Glutamatergic neuron (in vitro differentiated cells): ENCODE measurements around the gene PITX3. TPM values are rescaled to one million over a fixed set of nuclear protein-coding genes. Genes with fewer than 3 reads are reported as not detected.
A peak's percentile ranks its signal among the peaks of the same experiment; 100 is the strongest.

Experiments used
- DNase-seq: peaks from one replicate; pipeline ENCODE4 v3.0.0; 2022
- H3K27ac Mint-ChIP-seq: one replicate; pipeline ENCODE4 v1.8.0; 2020; ENCODE audit warnings: mild to moderate bottlenecking, mixed read lengths, inconsistent platforms; ENCODE audit not compliant: unreplicated experiment
- H3K27me3 Mint-ChIP-seq: one replicate; pipeline ENCODE4 v1.8.0; 2020; ENCODE audit warnings: mild to moderate bottlenecking, moderate library complexity, mixed read lengths, inconsistent platforms; ENCODE audit not compliant: unreplicated experiment
- H3K36me3 Mint-ChIP-seq: one replicate; pipeline ENCODE4 v1.8.0; 2020; ENCODE audit warnings: mild to moderate bottlenecking, mixed read lengths, inconsistent platforms; ENCODE audit not compliant: unreplicated experiment
- H3K4me1 Mint-ChIP-seq: one replicate; pipeline ENCODE4 v1.8.0; 2020; ENCODE audit warnings: mild to moderate bottlenecking, low read depth, mixed read lengths, inconsistent platforms; ENCODE audit not compliant: unreplicated experiment
- H3K4me3 Mint-ChIP-seq: one replicate; pipeline ENCODE4 v1.8.0; 2020; ENCODE audit warnings: mild to moderate bottlenecking, mixed read lengths, inconsistent platforms; ENCODE audit not compliant: unreplicated experiment
- H3K9me3 Mint-ChIP-seq: one replicate; pipeline ENCODE4 v1.8.0; 2020; ENCODE audit warnings: mild to moderate bottlenecking, moderate library complexity, mixed read lengths, inconsistent platforms; ENCODE audit not compliant: unreplicated experiment
- CTCF ChIP-seq: fragments of 200-600 bp; sonication (generic); IDR thresholded peaks from one replicate; pipeline ENCODE4 v1.5.0; 2021; ENCODE audit not compliant: partially characterized antibody, unreplicated experiment
- total RNA-seq: library from RNA; stranded (reverse); fragmentation: NEBNext Ultra II Directional; extraction: Animal tissue kit (Norgen Biotek cat#: 25700); gene quantifications from one replicate; pipeline ENCODE4 v1.2.1, GENCODE V29; 2021; ENCODE audit not compliant: unreplicated experiment

Gene PITX3
- total RNA-seq, 1 donor from 2014 or later: not detected

DNA sequence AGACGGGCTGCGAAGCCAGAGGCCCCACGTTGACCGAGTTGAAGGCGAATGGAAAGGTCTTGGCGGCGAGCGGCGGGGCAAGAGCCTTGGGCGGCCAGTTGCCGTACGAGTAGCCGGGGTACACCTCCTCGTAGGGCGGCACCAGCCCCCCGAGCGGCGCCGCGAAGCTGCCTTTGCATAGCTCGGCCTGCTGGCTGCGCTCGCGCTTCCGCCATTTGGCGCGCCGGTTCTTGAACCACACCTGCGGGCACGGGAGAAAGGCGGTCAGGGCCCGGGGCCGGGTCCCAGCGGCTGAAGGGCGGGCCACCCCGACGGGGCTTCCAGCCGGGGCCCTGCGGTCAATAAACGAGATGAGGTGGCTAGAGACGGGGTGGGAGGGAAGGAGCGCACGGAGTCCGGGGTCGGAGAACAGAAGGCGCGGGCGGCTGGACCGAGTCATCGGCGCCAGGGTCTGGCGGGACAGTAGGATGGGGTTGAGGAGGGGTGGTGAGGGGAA, 10.4 kb downstream of the PITX3 start:
- peaks cover 3% of the 10 kb centered on the region for H3K9me3 Mint-ChIP-seq
- no peak for TF ChIP-seq CTCF
- no peak overlapping the region for H3K27ac Mint-ChIP-seq
- H3K4me1 Mint-ChIP-seq: peaks cover 5% of the 10 kb centered on the region
- H3K4me3 Mint-ChIP-seq: peak overlapping the region; percentile 52
- DNase-seq: peak; percentile 61
- peaks cover 25% of the 10 kb centered on the region for H3K27me3 Mint-ChIP-seq
- peaks cover 6% of the 10 kb centered on the region for H3K36me3 Mint-ChIP-seq

DNA sequence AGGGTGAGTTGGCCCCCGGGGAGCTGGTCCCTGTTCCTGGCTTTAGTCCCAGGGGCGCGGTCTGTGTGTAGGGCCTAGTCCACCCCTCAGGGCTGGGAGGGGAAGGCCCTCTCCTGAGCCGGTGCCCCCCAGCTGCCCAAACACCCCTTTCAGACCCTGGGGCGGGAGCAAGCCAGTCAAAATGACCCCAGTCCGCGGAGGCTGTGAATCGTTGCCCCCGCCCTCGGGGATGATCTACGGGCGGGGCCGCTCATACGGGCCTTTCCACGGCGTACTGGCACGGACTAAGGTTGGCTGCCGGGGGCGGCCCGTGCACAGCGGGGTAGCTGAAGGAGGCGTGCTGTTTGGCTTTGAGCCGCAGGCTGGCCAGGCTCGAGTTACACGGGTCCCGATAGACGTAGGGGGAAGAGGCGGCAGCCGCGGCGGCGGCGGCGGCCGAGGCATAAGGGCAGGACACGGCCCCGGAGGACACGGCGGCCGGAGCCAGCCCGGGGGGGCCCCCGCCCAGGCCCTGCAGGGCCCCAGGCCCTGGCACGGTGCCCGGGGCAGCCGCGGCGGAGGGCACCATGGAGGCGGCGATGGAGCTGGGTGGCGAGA, 10.9 kb downstream of the PITX3 start:
- Mint-ChIP-seq H3K36me3 (peaks cover 1% of the 10 kb centered on the region), H3K27me3 (peaks cover 23% of the 10 kb centered on the region), H3K9me3 (peaks cover 3% of the 10 kb centered on the region), H3K4me1 (peaks cover 5% of the 10 kb centered on the region), H3K27ac (no peak overlapping the region), H3K4me3 (peak overlapping the region; percentile 74)
- no peak for TF ChIP-seq CTCF
- peak; percentile 71 for DNase-seq

GRCh38 chr10:102229810-102230263, 11.5 kb downstream of the PITX3 start:
- H3K9me3 Mint-ChIP-seq: peaks cover 3% of the 10 kb centered on the region

DNA sequence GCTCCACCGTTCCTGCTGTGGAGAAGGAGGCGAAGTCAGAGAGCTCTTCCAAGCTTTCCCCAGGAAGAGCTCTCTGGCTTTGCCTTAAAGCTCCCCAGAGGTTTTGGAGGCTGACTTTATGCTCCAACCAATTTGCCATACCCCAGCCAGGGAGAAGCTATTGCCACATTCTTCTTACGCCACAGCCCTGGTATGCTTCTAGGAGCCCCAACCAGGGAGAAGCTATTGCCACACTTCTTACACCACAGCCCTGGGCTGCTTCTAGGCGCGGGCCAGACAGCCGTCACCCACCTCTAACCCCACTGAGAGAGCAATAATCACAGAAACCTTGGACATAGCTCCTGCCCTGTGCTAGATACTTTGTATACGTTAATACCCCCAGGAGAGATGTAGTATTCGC, 14.3 kb downstream of the PITX3 start:
- peaks cover 4% of the 10 kb centered on the region for H3K9me3 Mint-ChIP-seq
- no peak overlapping the region for H3K27ac Mint-ChIP-seq
- no peaks in the 10 kb centered on the region for H3K36me3 Mint-ChIP-seq
- H3K4me1 Mint-ChIP-seq: no peaks in the 10 kb centered on the region
- H3K27me3 Mint-ChIP-seq: peaks cover 28% of the 10 kb centered on the region
- DNase-seq: no peak
- TF ChIP-seq CTCF: no peak
- H3K4me3 Mint-ChIP-seq: peak overlapping the region; percentile 25

More at GRCh38 chr10:102229810-102230263, 11.5 kb downstream of the PITX3 start:
- H3K27me3 Mint-ChIP-seq: peaks cover 23% of the 10 kb centered on the region
- peaks cover 5% of the 10 kb centered on the region for H3K4me1 Mint-ChIP-seq
- no peaks in the 10 kb centered on the region for H3K36me3 Mint-ChIP-seq
- peak; percentile 85 for TF ChIP-seq CTCF
- H3K27ac Mint-ChIP-seq: no peak overlapping the region
- H3K4me3 Mint-ChIP-seq: peak overlapping the region; percentile 74
- DNase-seq: peak; percentile 89

DNA sequence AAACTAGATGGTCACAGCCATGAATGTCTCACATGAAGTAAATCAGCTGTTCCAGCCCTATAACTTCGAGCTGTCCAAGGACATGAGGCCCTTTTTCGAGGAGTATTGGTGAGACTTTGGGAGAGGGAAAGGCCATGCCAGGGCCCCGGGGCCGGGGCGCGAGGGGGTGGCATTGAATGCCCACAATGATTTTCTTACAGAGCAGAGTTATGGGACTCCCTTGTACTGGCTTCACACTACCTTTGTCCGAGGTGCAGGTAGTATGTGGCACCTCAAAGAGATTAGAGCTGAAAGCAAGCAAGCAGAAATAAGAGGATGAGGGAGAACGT, 14.8 kb downstream of the PITX3 start:
- Mint-ChIP-seq H3K36me3 (no peaks in the 10 kb centered on the region), H3K4me1 (no peaks in the 10 kb centered on the region), H3K4me3 (peak overlapping the region; percentile 78), H3K27me3 (peaks cover 28% of the 10 kb centered on the region), H3K9me3 (peaks cover 3% of the 10 kb centered on the region), H3K27ac (no peak overlapping the region)
- no peak for TF ChIP-seq CTCF
- no peak for DNase-seq
